ENCODE results near the gene SLBP. TPM values are rescaled to one million over a fixed set of nuclear protein-coding genes. Genes with fewer than 3 reads are reported as not detected.

SLBP gene
- total RNA-seq, 6 experiments from 2014 or later: 13.1 to 30.8 (median 14.7) TPM

GRCh38 chr4:1721666-1722550 is 9.8 kb upstream of the SLBP start:
- ATAC-seq (no peak), DNase-seq (peak in 1 of 3 donors; percentile 60)
- H3K36me3 ChIP-seq: peaks cover 0 to 3% (median 1%) of the 10 kb centered on the region in 4 donors
- H3K27ac ChIP-seq: peak overlapping the region; percentile 0 to 94 (median 22)
- H3K27me3 ChIP-seq: no peaks in the 10 kb centered on the region
- peaks cover 0 to 43% (median 15%) of the 10 kb centered on the region in 4 donors for H3K4me1 ChIP-seq
- TF ChIP-seq CTCF (IDR thresholded peaks at IDR 0.05) (no peak), POLR2A (IDR thresholded peaks at IDR 0.05) (no peak)
- intact Hi-C loops (cut with DNase I): no loop called here
- H3K9me3 ChIP-seq: no peaks in the 10 kb centered on the region
- WGBS (ENCODE audit: insufficient coverage, low coverage, low lambda C conversion rate, missing lambda C conversion rate): 5% methylated on average over 12 of the region's 61 CpGs
- H3K4me3 ChIP-seq: peak overlapping the region; percentile 50 to 79 (median 55)

- peak; percentile 76 for TF ChIP-seq POLR2A (IDR thresholded peaks at IDR 0.05)
- TF ChIP-seq CTCF (IDR thresholded peaks at IDR 0.05): no peak
- intact Hi-C loops (cut with DNase I): no loop called here
- ATAC-seq (peak; percentile 84 to 91 (median 86)), DNase-seq (peak; percentile 91 to 97 (median 97))
- H3K27ac ChIP-seq: peak within 1 kb of the TSS; percentile 80 to 94 (median 92)
- no peaks in the 10 kb centered on the region for H3K27me3 ChIP-seq
- H3K4me1 ChIP-seq: peaks cover 0 to 39% (median 15%) of the 10 kb centered on the region in 4 donors
- no peaks in the 10 kb centered on the region for H3K9me3 ChIP-seq
- H3K4me3 ChIP-seq: peak within 1 kb of the TSS; percentile 55 to 82 (median 79)
- no CpG with 5 or more reads among the region's 83 CpGs for WGBS (ENCODE audit: insufficient coverage, low coverage, low lambda C conversion rate, missing lambda C conversion rate)
- peaks cover 0 to 3% (median 1%) of the 10 kb centered on the region in 4 donors for H3K36me3 ChIP-seq
These were observed 9.0 kb upstream of the SLBP start, which contains the start of the genes TACC3 and TMEM129 for GRCh38 chr4:1721003-1721665. TSS of gene TACC3 (plus strand) at chr4:1721521. CDS start at chr4:1723422, 1,901 bp downstream. TSS of gene TMEM129 (minus strand) at chr4:1721323. CDS start at chr4:1720837, 486 bp downstream.

GRCh38 chr4:1720163-1720983 is 8.3 kb upstream of the SLBP start:
- Histone ChIP-seq H3K36me3 (peaks cover 0 to 3% (median 1%) of the 10 kb centered on the region in 4 donors), H3K4me1 (peaks cover 0 to 37% (median 15%) of the 10 kb centered on the region in 4 donors), H3K4me3 (peak overlapping the region; percentile 55 to 82 (median 79)), H3K27ac (peak overlapping the region; percentile 80 to 94 (median 92)), H3K27me3 (no peaks in the 10 kb centered on the region), H3K9me3 (no peaks in the 10 kb centered on the region)
- 2% methylated on average over 19 of the region's 79 CpGs for WGBS (ENCODE audit: insufficient coverage, low coverage, low lambda C conversion rate, missing lambda C conversion rate)
- peak in 2 of 3 donors; percentile 69 to 79 for DNase-seq
- TF ChIP-seq POLR2A (IDR thresholded peaks at IDR 0.05) (no peak), CTCF (IDR thresholded peaks at IDR 0.05) (no peak)
- intact Hi-C loops (cut with DNase I): no loop called here
- peak; percentile 5 to 39 (median 25) for ATAC-seq
